GM21786 (cell line): ENCODE results near the gene CES4A.

Experiments used
- ATAC-seq: cut with Tn5 transposase; IDR thresholded peaks from one replicate; pipeline ENCODE4 v1.9.1; 2021; ENCODE audit not compliant: unreplicated experiment

Gene CES4A

GRCh38 chr16:67017810-67018488, 29.6 kb downstream of the CES4A start:
- peak; percentile 81 for ATAC-seq

DNA sequence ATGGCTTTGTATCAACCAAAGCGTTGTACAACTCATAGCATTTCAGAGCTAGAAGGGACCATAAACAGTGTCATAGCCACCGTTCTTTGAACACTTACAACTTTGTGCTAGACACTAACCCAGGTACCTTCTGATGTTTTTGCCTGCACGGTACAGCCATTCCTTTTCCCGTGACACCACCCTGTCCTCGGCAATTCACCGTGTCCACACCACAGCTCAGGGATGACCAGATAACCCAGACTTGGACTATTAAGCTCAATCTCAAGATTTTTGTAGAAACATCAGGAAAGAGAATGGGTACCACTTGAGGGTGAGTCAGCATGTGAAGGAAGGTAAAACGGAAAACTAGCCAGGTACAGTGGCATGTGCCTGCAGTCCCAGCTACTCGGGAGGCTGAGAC, 30.8 kb downstream of the CES4A start:
- no peak for ATAC-seq

DNA sequence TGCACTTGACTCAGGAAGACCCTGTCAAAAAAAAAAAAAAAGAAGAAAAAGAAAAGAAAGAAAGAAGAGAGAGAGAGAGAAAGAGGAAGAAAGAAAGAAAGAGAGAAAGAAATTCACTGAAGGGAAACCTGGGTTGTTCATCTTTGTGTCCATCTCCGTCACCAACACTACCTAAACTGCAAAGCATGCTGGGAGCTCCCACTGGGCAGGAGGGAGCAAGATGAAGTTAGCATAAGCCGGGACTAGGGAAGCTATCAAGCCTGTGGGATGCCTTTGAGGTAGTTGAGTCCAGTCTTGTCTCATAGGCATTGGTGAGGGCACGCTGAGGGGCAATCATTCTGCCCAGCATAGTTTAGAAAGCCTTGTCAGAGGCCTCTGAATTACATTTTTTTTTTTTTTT, 32.9 kb downstream of the CES4A start:
- ATAC-seq, result no peak

GRCh38 chr16:67022531-67023214, 34.3 kb downstream of the CES4A start:
- no peak for ATAC-seq

DNA sequence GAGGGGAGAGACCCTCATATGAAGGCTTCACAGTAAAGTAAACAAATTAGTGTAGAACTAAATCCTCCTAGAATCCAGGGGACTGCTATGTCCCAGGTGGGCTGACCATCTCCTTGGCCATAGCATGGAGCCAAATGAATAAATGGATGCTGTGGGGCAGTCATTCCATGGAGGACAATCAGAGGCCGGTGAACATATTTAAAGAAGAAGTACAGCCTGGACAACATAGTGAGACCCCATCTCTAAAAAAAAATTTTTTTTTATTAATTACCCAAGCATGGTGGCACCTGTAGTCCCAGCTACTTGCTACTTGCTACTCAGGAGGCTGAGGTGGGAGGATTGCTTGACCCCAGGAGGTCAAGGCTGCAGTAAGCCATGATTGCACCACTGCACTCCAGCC, 35.3 kb downstream of the CES4A start:
- ATAC-seq, result no peak

GRCh38 chr16:67024384-67025209, 36.2 kb downstream of the CES4A start:
- ATAC-seq, result no peak

DNA sequence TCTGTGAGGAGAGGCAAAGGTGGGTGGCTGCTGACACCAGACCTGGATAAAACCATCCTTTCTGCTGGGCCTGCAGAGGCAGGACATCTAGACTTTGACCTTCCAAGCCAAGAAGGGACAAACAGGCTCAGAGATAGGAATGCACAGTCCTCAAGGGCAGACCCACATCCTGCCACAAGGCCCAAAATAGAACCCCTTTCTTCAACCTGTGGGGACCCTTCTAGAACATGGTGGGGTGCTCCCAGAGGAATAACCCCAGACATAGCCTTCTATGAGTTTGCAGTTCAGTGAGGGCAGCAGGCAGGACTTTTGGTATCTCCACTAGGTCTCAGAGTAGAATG, 36.8 kb downstream of the CES4A start:
- ATAC-seq, result no peak

GRCh38 chr16:67026570-67026969, 38.2 kb downstream of the CES4A start:
- no peak for ATAC-seq

GRCh38 chr16:67027046-67027445, 38.7 kb downstream of the CES4A start:
- no peak for ATAC-seq

GRCh38 chr16:67028167-67028695, 39.8 kb downstream of the CES4A start:
- ATAC-seq, result no peak

- ATAC-seq, result peak; percentile 77
These were observed 40.4 kb downstream of the CES4A start, which contains the start of gene CBFB for GRCh38 chr16:67028696-67029253. CBFB (plus strand) TSS chr16:67029149; CDS start chr16:67029408, 259 bp downstream.

DNA sequence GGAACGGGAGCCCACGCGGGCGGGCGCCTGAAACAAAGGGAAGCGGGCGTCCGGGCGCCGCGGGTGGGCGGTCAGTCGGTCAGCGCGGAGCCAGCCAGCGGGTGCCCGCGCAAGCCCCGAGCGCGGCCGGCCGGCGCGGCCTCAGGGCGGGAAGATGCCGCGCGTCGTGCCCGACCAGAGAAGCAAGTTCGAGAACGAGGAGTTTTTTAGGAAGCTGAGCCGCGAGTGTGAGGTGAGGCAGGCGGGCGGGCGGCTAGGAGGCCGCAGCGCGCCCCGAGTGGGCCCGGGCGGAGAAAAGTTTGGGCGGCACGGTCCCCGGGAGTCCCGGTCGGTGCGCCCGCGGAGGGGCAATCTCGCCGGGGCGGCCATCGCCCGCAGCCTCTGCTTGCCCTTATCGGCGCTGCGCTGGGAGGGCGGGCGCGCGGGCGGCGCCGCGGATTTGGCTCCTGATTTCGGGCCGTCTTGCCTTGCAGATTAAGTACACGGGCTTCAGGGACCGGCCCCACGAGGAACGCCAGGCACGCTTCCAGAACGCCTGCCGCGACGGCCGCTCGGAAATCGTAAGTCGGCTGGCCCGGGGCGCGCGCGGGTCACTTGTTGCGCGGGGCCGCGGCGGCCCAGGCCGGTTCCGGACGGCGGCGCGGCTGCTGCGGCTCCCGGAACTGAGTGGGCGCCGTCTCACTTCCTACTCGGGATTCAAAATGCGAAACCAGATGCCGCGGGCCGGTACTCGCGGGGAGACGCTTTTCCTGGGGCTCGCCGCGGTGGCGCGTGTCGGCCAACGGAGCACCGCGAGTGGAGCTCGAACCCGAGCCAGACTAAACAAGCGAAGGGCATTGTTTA, 41.1 kb downstream of the CES4A start:
- ATAC-seq, result peak; percentile 36

DNA sequence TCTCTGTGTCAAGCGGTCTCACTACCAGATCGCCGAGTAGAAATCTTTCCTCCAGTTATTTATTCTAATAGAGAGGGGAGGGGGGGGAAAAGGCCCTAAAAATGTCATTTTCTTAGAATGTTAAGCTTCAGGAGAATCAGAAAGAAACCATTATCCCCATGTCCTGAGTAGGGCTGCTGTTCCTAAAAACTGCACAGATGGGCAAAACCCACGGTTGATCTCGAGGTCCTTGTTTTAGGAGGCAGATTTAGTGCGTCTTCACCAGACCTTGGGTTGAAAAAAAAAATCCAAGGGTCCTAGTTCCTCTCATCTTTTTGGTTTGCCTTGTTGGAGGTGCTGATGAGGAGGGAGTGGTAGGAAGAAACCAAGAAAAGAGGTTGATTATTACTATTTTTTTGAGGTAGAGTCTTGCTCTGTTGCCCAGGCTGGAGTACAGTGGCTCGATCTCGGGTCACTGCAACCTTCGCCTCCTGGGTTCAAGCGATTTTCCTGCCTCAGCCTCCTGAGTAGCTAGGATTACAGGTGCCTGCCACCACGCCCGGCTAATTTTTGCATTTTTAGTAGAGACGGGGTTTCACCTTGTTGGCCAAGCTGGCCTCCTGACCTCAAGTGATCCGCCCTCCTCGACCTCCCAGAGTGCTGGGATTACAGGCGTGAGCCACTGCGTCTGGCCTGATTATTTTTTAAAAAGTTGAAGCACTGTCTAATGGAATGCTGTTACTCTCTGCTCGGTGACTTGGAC, 42.0 kb downstream of the CES4A start:
- no peak for ATAC-seq

GRCh38 chr16:67034487-67034886, 46.1 kb downstream of the CES4A start:
- ATAC-seq, result no peak

- no peak for ATAC-seq
These were observed 47.0 kb downstream of the CES4A start for GRCh38 chr16:67035364-67035763.

DNA sequence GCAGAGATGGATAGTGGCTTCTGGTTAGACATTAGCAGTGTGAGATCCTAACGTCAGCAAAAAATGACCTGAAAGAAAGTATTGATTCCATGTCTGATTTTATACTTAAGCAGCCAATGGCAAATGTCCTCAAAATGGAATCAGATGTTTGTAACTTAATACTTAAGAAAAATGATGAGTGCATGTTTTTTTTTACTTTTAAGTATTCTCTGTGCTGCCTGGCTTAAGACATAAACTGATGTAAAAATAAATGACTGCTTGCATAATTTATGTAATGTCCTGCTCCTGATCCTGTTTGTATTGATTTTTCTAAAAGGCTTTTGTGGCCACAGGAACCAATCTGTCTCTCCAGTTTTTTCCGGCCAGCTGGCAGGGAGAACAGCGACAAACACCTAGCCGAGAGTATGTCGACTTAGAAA, 47.9 kb downstream of the CES4A start:
- no peak for ATAC-seq

DNA sequence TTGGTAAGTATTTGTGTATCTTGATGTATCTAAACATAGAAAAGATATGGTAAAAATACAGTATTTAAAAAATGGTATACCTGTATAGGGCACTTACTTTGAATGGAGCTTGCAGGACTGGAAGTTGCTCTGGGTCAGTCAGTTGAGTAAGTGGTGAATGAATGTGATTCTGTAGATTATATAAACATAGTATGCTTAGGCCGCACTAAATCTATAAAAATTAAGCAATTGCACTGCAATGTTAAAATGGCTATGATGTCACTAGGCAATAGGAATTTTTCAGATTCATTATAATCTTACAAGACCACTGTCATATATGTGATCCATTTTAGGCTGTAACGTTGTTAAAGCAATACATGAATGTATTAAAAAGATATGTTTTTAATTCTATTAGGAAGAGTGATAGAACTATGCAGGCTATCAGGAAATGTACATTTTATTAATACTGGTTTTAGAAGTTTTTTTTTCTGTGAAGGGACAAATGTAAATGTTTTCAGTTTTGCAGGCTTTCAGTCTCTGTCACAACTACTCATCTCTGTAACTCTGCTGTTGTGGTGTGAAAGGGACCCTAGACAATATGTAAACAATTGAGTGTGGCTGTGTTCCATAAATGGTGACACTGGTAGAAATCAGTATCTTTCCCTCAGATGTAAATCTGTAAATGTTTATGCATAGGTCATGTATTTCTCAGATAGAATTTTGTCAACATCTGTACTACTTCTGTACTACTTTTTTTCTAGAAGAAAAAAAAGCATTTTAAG, 51.1 kb downstream of the CES4A start:
- ATAC-seq, result no peak

GRCh38 chr16:67040166-67040565, 51.8 kb downstream of the CES4A start:
- ATAC-seq, result no peak

DNA sequence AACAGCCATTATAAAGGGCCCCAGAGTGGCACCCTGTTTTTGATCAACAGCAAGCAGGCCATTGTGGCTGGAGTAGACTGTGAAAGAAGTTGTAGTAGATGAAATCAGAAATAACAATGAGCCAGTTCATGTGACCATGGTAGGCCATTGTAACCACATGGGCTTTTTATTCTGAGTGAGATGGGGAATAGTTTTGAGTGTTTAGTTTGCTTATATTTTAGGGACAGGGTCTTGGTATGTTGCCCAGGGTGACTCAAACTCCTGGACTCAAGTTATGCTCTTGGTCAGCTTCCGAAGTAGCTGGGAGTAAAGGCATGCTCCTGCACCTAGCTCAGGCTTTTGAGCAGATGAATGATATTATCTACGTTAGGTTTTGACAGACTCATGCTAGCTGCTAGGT, 52.5 kb downstream of the CES4A start:
- no peak for ATAC-seq
